RWPE2 (cell line): Measurements from ENCODE around the gene LUC7L2.

Source experiments
- ATAC-seq: fragments of 200-7000 bp; cut with Tn5 transposase; 3 replicates; pipeline ENCODE4 v1.9.1; 2021; ENCODE audit warnings: low read depth
- DNase-seq: peaks from one replicate; pipeline ENCODE4 v3.0.0-alpha.2; 2020; ENCODE audit warnings: low spot score
- H3K27ac ChIP-seq: fragments of 450-650 bp; 2 replicates; pipeline ENCODE4 v1.5.1; 2017; ENCODE audit warnings: mild to moderate bottlenecking; ENCODE audit not compliant: poor library complexity, severe bottlenecking
- H3K27me3 ChIP-seq: fragments of 250-450 bp; sonication (Bioruptor Pico); 2 replicates; pipeline ENCODE4 v1.5.1; 2021; ENCODE audit warnings: mild to moderate bottlenecking, moderate library complexity; ENCODE audit not compliant: insufficient read depth, poor library complexity, severe bottlenecking
- H3K36me3 ChIP-seq: fragments of 250-450 bp; sonication (Bioruptor Pico); 2 replicates; pipeline ENCODE4 v1.5.1; 2020; ENCODE audit warnings: low read depth, mild to moderate bottlenecking, moderate library complexity
- H3K4me1 ChIP-seq: fragments of 250-450 bp; sonication (Bioruptor Pico); 2 replicates; pipeline ENCODE4 v1.5.1; 2021; ENCODE audit warnings: mild to moderate bottlenecking, moderate library complexity; ENCODE audit not compliant: insufficient read depth, poor library complexity, severe bottlenecking
- H3K4me3 ChIP-seq: fragments of 250-450 bp; sonication (Bioruptor Pico); 2 replicates; pipeline ENCODE4 v1.5.1; 2021; ENCODE audit warnings: mild to moderate bottlenecking, moderate library complexity; ENCODE audit not compliant: severe bottlenecking
- H3K9me3 ChIP-seq: fragments of 250-450 bp; sonication (Bioruptor Pico); 2 replicates; pipeline ENCODE4 v1.5.1; 2021; ENCODE audit warnings: mild to moderate bottlenecking, moderate library complexity; ENCODE audit not compliant: severe bottlenecking
- TF ChIP-seq, protein P1 (sequence below): fragments of 450-650 bp; IDR thresholded peaks from one replicate; pipeline ENCODE4 v1.5.1; 2017; ENCODE audit warnings: mild to moderate bottlenecking, moderate library complexity; ENCODE audit not compliant: poor library complexity, severe bottlenecking

The LUC7L2 gene

DNA sequence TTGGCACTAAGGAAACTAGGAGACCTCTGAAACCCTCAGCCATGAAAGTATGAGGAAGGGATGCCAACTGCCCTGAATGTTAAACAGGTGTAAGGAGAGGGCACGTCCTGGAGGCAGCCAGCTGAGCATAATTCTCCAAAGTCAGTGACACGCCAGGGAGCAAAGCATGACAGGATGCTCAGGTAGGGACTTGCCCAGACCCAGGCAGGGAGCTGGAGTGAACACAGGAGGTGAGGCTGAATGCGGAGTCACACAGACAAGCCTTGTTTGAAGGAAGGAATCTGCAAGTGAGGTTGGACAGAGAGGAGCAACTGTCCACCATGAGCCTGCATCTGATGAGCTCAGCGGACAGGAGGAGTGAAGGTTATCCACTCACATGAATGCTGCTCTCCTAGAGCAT, 82.3 kb downstream of the LUC7L2 start:
- Histone ChIP-seq H3K9me3 (no peaks in the 10 kb centered on the region), H3K27ac (no peak overlapping the region), H3K36me3 (no peaks in the 10 kb centered on the region), H3K4me1 (peaks cover 13% of the 10 kb centered on the region), H3K27me3 (no peaks in the 10 kb centered on the region), H3K4me3 (no peak overlapping the region)
- DNase-seq = no peak
- TF ChIP-seq, protein P1, sequence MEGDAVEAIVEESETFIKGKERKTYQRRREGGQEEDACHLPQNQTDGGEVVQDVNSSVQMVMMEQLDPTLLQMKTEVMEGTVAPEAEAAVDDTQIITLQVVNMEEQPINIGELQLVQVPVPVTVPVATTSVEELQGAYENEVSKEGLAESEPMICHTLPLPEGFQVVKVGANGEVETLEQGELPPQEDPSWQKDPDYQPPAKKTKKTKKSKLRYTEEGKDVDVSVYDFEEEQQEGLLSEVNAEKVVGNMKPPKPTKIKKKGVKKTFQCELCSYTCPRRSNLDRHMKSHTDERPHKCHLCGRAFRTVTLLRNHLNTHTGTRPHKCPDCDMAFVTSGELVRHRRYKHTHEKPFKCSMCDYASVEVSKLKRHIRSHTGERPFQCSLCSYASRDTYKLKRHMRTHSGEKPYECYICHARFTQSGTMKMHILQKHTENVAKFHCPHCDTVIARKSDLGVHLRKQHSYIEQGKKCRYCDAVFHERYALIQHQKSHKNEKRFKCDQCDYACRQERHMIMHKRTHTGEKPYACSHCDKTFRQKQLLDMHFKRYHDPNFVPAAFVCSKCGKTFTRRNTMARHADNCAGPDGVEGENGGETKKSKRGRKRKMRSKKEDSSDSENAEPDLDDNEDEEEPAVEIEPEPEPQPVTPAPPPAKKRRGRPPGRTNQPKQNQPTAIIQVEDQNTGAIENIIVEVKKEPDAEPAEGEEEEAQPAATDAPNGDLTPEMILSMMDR = no peak
- ATAC-seq = peak; percentile 57

DNA sequence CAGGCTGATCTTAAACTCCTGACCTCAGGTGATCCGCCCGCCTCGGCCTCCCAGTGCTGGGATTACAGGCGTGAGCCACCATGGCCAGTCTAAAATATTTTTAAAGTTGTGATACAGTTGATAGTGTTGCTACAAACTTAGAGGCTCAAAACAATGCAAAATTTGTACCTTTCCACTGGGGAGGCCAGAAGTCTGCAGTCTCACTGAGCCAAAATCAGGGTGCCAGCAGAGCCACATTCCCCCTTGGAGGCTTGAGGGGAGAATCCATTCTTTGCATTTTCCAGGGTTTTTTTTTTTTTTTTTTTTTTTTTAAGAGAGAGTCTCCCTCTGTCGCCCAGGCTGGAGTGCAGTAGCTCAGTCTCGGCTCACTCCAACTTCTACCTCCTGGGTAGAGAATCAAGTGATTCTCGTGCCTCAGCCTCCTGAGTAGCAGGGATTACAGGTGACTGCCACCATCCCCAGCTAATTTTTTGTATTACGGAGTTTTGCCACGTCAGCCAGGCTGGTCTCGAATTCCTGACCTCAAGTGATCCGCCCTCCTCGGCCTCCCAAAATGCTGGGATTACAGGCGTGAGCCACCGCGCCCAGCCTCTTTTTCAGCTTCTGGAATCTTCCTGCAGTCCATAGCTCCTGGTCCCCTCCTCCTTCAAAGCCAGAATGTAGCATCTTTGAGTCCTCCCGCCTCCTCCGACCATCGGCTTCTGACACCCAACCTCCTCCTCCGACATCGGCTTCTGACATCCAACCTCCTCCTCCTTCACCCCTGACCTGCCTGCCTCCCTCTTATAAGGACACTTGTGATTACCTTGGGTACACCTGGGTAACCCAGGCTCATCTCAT, 86.6 kb downstream of the LUC7L2 start:
- ATAC-seq = no peak
- no peak for DNase-seq

DNA sequence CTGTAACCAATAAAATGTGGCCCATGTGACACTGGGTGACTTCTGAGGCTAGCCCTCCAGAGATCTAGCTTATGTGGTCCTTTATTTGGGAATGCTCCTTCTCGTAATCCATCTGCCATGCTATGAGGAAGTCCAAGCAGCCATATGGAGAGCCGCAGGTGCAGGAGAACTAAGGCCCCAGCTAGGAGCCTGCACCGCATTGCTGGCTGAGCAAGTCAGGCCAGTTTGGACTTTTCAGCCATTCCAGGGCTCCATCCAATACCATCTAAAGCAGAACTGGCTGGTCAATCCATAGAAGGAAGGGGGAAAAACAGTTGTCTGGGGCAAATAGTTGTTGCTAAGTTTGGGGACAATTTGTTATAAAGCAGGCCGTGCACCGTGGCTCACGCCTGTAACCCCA, 91.2 kb downstream of the LUC7L2 start:
- DNase-seq = no peak
- no peak overlapping the region for H3K4me3 ChIP-seq
- TF ChIP-seq, protein P1 = no peak
- ATAC-seq = no peak
- no peaks in the 10 kb centered on the region for H3K27me3 ChIP-seq
- H3K4me1 ChIP-seq = no peaks in the 10 kb centered on the region
- H3K36me3 ChIP-seq = no peaks in the 10 kb centered on the region
- no peak overlapping the region for H3K27ac ChIP-seq
- no peaks in the 10 kb centered on the region for H3K9me3 ChIP-seq

More for the DNA sequence above, 86.6 kb downstream of the LUC7L2 start:
- no peak overlapping the region for H3K27ac ChIP-seq
- no peaks in the 10 kb centered on the region for H3K36me3 ChIP-seq
- no peaks in the 10 kb centered on the region for H3K27me3 ChIP-seq
- peaks cover 7% of the 10 kb centered on the region for H3K4me1 ChIP-seq
- TF ChIP-seq, protein P1 = no peak
- no peaks in the 10 kb centered on the region for H3K9me3 ChIP-seq
- H3K4me3 ChIP-seq = no peak overlapping the region

DNA sequence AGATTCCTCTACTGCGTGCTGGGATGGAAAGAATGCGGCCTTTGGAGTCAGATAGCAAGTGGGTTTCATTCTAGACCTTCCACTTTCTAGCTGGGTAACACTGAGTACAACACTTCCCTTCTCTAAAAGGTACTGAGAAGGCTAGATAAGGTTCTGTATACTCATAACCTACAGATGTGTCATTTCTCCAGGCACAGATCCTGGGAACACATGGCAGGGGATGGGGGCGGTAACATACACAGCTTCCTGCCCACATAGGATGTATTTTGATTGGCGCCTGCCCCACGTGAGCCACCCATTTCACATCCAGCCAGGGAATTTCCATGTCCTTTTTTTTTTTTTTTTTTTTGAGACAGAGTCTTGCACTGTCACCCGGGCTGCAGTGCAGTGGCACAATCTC, 91.9 kb downstream of the LUC7L2 start:
- Histone ChIP-seq H3K36me3 (no peaks in the 10 kb centered on the region), H3K4me1 (no peaks in the 10 kb centered on the region), H3K27ac (no peak overlapping the region), H3K27me3 (no peaks in the 10 kb centered on the region), H3K4me3 (no peak overlapping the region), H3K9me3 (no peaks in the 10 kb centered on the region)
- TF ChIP-seq, protein P1 = no peak
- DNase-seq (no peak), ATAC-seq (peak; percentile 79)

DNA sequence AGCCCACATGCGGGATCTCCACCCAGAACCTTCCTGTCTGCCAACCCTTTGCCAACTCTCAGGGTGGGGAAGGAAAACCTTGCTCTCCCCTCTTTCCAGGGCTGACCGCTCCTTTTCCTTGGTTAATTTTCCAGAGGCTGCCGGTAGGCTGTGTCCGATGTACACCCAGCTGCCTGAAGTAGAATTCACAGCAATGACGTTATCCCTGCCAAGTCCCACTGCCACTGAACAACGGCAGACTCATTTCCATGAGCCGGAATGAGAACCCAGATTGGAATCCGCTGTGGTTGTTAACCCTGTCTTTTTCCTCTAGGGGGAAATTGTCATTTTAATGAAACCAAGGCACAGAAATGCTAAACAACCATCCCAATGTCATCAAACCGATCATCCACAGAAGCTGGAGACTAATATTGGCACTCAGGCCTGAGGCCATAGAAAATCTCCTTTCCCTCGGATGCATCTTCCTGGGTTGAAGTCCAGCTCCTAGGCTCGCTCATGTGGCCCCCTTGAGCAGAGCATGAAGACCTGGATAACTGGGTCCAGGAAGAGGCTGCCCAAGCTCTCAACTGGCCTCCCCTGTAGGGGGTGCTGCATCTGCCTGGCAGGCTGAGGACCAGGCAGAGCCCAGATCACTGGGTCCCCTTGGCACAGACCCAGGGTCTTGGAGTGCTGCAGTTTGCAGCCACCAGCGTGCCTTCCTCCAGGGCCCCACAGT, 93.4 kb downstream of the LUC7L2 start:
- DNase-seq (no peak), ATAC-seq (no peak)
- Histone ChIP-seq H3K27ac (no peak overlapping the region), H3K36me3 (no peaks in the 10 kb centered on the region), H3K27me3 (no peaks in the 10 kb centered on the region), H3K4me1 (peaks cover 10% of the 10 kb centered on the region), H3K4me3 (no peak overlapping the region), H3K9me3 (no peaks in the 10 kb centered on the region)
- TF ChIP-seq, protein P1 = no peak
